Ascending aorta (tissue), 2 donors: ENCODE data around the gene CLCN5. TPM values are rescaled to one million over a fixed set of nuclear protein-coding genes. Genes with fewer than 3 reads are reported as not detected.

Source experiments
- DNase-seq, 2 donors: peaks; one replicate each; pipeline ENCODE4 v3.0.0-alpha.2; 2019; ENCODE audit warnings: low spot score in 2 of 2
- H3K27ac ChIP-seq, 2 donors: fragments of 200-600 bp; sonication (generic); one replicate each; pipeline ENCODE4 v1.5.1; 2016 to 2017; ENCODE audit warnings: mild to moderate bottlenecking in 1 of 2
- H3K27me3 ChIP-seq: fragments of 200-600 bp; sonication (generic); one replicate; pipeline ENCODE4 v1.5.1; 2017
- H3K36me3 ChIP-seq, 2 donors: fragments of 200-600 bp; sonication (generic); one replicate each; pipeline ENCODE4 v1.5.1; 2016
- H3K4me1 ChIP-seq, 2 donors: fragments of 200-600 bp; sonication (generic); one replicate each; pipeline ENCODE4 v1.5.1; 2016 to 2017; ENCODE audit warnings: mild to moderate bottlenecking in 1 of 2
- H3K4me3 ChIP-seq, 2 donors: fragments of 200-600 bp; sonication (generic); one replicate each; pipeline ENCODE4 v1.5.1; 2016 to 2017; ENCODE audit warnings: mild to moderate bottlenecking in 1 of 2
- H3K9me3 ChIP-seq, 2 donors: fragments of 200-600 bp; sonication (generic); one replicate each; pipeline ENCODE4 v1.5.1; 2016
- intact Hi-C: fragments of 100-400 bp; cut with DNase I; formaldehyde crosslinking; loops from one replicate; pipeline ENCODE4 v1.15.1; 2023
- total RNA-seq: library from RNA; depleted of rRNA; stranded (reverse); fragments of >200 nt; gene quantifications from one replicate; pipeline ENCODE4 v1.1.0, GENCODE V29; 2016
- TF ChIP-seq, protein P1 (sequence below), 3 experiments: fragments of 200-600 bp in 2 of 3; fragments of 450-650 bp in 1 of 3; sonication (generic) in 2 of 3; IDR thresholded peaks; one replicate each; pipeline ENCODE4 v1.5.1; 2016 to 2019; ENCODE audit warnings: antibody characterized with exemption in 3 of 3, mild to moderate bottlenecking in 1 of 3, moderate library complexity in 1 of 3

The CLCN5 gene
- total RNA-seq, 1 donor from 2014 or later: 2.0 TPM

GRCh38 chrX:50081282-50081889 lies 159.0 kb downstream of the CLCN5 start:
- Histone ChIP-seq H3K36me3 (no peaks in the 10 kb centered on the region), H3K27me3 (no peaks in the 10 kb centered on the region), H3K27ac (no peak overlapping the region), H3K4me1 (no peaks in the 10 kb centered on the region), H3K4me3 (no peak overlapping the region), H3K9me3 (no peaks in the 10 kb centered on the region)
- no peak for DNase-seq
- intact Hi-C loops: no loop called here
- TF ChIP-seq, protein P1, sequence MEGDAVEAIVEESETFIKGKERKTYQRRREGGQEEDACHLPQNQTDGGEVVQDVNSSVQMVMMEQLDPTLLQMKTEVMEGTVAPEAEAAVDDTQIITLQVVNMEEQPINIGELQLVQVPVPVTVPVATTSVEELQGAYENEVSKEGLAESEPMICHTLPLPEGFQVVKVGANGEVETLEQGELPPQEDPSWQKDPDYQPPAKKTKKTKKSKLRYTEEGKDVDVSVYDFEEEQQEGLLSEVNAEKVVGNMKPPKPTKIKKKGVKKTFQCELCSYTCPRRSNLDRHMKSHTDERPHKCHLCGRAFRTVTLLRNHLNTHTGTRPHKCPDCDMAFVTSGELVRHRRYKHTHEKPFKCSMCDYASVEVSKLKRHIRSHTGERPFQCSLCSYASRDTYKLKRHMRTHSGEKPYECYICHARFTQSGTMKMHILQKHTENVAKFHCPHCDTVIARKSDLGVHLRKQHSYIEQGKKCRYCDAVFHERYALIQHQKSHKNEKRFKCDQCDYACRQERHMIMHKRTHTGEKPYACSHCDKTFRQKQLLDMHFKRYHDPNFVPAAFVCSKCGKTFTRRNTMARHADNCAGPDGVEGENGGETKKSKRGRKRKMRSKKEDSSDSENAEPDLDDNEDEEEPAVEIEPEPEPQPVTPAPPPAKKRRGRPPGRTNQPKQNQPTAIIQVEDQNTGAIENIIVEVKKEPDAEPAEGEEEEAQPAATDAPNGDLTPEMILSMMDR (IDR thresholded peaks at IDR 0.05): peak in 1 of 3 experiments; percentile 15

DNA sequence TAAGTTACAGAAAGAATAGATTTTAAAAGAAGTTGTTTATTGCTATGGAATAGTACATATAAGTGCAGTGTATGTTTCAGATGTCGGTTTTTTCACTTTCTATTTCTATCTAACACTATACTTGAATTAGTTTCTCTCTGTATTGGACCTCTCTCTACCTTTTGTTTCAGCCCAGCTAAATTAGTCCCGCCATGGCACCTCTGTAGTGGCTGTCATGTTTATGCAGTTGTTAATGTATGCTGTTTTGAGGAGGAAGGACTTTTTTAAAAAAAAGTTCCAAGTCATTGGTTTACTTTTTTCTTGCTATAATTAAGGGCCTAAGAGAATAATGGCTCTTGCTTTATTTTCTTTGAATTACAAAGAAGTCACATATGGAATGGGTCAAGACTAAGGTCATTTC lies 160.3 kb downstream of the CLCN5 start:
- Histone ChIP-seq H3K27me3 (no peaks in the 10 kb centered on the region), H3K36me3 (peaks cover 0 to 3% of the 10 kb centered on the region in 2 donors), H3K27ac (no peak overlapping the region), H3K4me1 (no peaks in the 10 kb centered on the region), H3K9me3 (no peaks in the 10 kb centered on the region), H3K4me3 (no peak overlapping the region)
- DNase-seq: no peak
- intact Hi-C loops: no loop called here
- TF ChIP-seq, protein P1 (IDR thresholded peaks at IDR 0.05): no peak

- Histone ChIP-seq H3K27me3 (no peaks in the 10 kb centered on the region), H3K27ac (no peak overlapping the region), H3K4me3 (no peak overlapping the region), H3K9me3 (no peaks in the 10 kb centered on the region), H3K36me3 (peaks cover 0 to 3% of the 10 kb centered on the region in 2 donors), H3K4me1 (no peaks in the 10 kb centered on the region)
- TF ChIP-seq, protein P1 (IDR thresholded peaks at IDR 0.05): no peak
- intact Hi-C loops: no loop called here
- no peak for DNase-seq
These were observed 166.2 kb downstream of the CLCN5 start for GRCh38 chrX:50088645-50089044.

GRCh38 chrX:50093625-50094024 lies 171.2 kb downstream of the CLCN5 start:
- Histone ChIP-seq H3K4me3 (no peak overlapping the region), H3K36me3 (no peaks in the 10 kb centered on the region), H3K27me3 (no peaks in the 10 kb centered on the region), H3K9me3 (no peaks in the 10 kb centered on the region), H3K27ac (no peak overlapping the region), H3K4me1 (no peaks in the 10 kb centered on the region)
- no peak for DNase-seq
- TF ChIP-seq, protein P1 (IDR thresholded peaks at IDR 0.05): no peak
- intact Hi-C loops: no loop called here

DNA sequence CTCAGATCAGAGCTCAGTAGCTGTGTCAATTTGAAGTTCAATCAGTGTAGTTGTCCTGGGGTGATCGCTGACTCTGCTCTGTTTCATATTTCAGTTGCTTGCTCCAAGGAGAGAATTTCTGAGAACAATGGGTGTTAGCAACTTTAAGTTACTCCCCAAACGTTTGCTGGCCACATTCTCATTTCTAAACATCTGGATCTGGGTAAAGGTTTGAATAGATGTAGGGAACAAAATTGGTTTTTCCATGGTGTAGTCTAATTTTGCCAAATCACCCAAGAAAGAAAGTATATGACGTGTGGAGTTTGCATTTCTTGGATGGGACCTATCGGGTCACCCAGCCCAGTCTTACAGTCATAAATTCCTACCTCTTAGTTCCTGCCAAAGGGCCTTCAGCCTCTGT lies 174.7 kb downstream of the CLCN5 start:
- no peaks in the 10 kb centered on the region for H3K9me3 ChIP-seq
- no peaks in the 10 kb centered on the region for H3K27me3 ChIP-seq
- H3K36me3 ChIP-seq: no peaks in the 10 kb centered on the region
- TF ChIP-seq, protein P1 (IDR thresholded peaks at IDR 0.05): no peak
- intact Hi-C loops: no loop called here
- H3K4me1 ChIP-seq: no peaks in the 10 kb centered on the region
- no peak for DNase-seq
- H3K27ac ChIP-seq: no peak overlapping the region
- no peak overlapping the region for H3K4me3 ChIP-seq

DNA sequence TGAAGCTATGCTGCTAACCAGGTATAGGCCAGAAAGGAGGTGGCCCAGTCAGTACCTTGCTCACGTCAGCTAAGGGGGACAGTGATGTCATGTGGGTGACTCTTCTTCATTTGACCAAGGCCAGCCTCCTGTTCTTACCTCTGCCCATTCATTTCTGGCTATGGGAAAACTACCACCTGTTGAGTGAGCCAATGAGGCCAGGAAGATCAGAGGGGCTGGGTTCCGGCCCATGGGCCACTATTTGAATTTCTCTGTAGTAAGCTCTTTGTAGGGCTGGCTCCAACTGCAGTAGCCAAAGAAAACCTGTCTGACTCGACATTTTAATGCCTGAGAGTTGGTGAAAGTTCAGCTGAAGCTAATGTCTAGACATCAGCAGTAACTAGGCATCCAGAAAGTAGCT lies 175.8 kb downstream of the CLCN5 start:
- DNase-seq: no peak
- Histone ChIP-seq H3K4me1 (no peaks in the 10 kb centered on the region), H3K9me3 (no peaks in the 10 kb centered on the region), H3K36me3 (no peaks in the 10 kb centered on the region), H3K27ac (peak overlapping the region in 1 of 2 donors; percentile 35), H3K27me3 (no peaks in the 10 kb centered on the region), H3K4me3 (no peak overlapping the region)
- intact Hi-C loops: no loop called here
- TF ChIP-seq, protein P1 (IDR thresholded peaks at IDR 0.05): no peak
